Neural cell (in vitro differentiated cells): ENCODE measurements around the gene DYRK3. TPM values are rescaled to one million over a fixed set of nuclear protein-coding genes. Genes with fewer than 3 reads are reported as not detected.

Source experiments
- H2AFZ ChIP-seq: fragments of 200-600, 300-800 bp; sonication (generic), shearing (Covaris generic); 2 replicates; pipeline ENCODE4 v1.6.0; 2014; ENCODE audit warnings: low read depth, mild to moderate bottlenecking, antibody characterized with exemption, low read length, moderate library complexity
- H3F3A ChIP-seq: fragments of 200-600 bp; shearing (Covaris generic); 2 replicates; pipeline ENCODE4 v1.6.1; 2016; ENCODE audit warnings: mild to moderate bottlenecking, moderate library complexity, mixed read lengths, antibody characterized with exemption, low read length; ENCODE audit not compliant: insufficient read depth, poor library complexity, severe bottlenecking
- H3K27ac ChIP-seq: fragments of 200-600, 300-800 bp; sonication (generic), shearing (Covaris generic); 2 replicates; pipeline ENCODE4 v1.5.1; 2014; ENCODE audit warnings: mild to moderate bottlenecking, low read length, moderate library complexity
- H3K27me3 ChIP-seq: fragments of 300-800, 200-600 bp; sonication (generic), shearing (Covaris generic); 2 replicates; pipeline ENCODE4 v1.6.0; 2014; ENCODE audit warnings: mild to moderate bottlenecking, low read depth, low read length, moderate library complexity; ENCODE audit not compliant: insufficient read depth
- H3K36me3 ChIP-seq: fragments of 300-800, 200-600 bp; sonication (generic), shearing (Covaris generic); 2 replicates; pipeline ENCODE4 v1.5.1; 2014; ENCODE audit warnings: mild to moderate bottlenecking, antibody characterized with exemption, low read length, moderate library complexity; ENCODE audit not compliant: insufficient read depth
- H3K4me2 ChIP-seq: fragments of 300-800, 200-600 bp; sonication (generic), shearing (Covaris generic); 2 replicates; pipeline ENCODE4 v1.6.0; 2014; ENCODE audit warnings: mild to moderate bottlenecking, low read length
- H3K4me3 ChIP-seq: fragments of 300-800, 200-600 bp; sonication (generic), shearing (Covaris generic); 2 replicates; pipeline ENCODE4 v1.5.1; 2014; ENCODE audit warnings: mild to moderate bottlenecking, low read length, moderate library complexity
- H3K79me2 ChIP-seq: fragments of 200-600 bp; shearing (Covaris generic); replicated peaks from 2 replicates; pipeline ENCODE4 v1.6.0; 2014; ENCODE audit warnings: mild to moderate bottlenecking, low read length, moderate library complexity; ENCODE audit not compliant: insufficient read depth
- H3K9ac ChIP-seq: fragments of 300-800, 200-600 bp; sonication (generic), shearing (Covaris generic); 2 replicates; pipeline ENCODE4 v1.6.1; 2016; ENCODE audit warnings: mild to moderate bottlenecking, low read length, mixed read lengths
- H3K9me2 ChIP-seq: fragments of 200-600 bp; shearing (Covaris generic); 2 replicates; pipeline ENCODE4 v1.6.1; 2016; ENCODE audit warnings: mild to moderate bottlenecking, low read length, mixed read lengths; ENCODE audit not compliant: insufficient read depth
- H3K9me3 ChIP-seq: fragments of 200-600, 300-800 bp; sonication (generic), shearing (Covaris generic); 2 replicates; pipeline ENCODE4 v1.6.1; 2016; ENCODE audit warnings: mild to moderate bottlenecking, mixed run types, low read length, moderate library complexity, mixed read lengths
- H4K20me1 ChIP-seq: fragments of 200-600 bp; shearing (Covaris generic); 2 replicates; pipeline ENCODE4 v1.6.1; 2016; ENCODE audit warnings: mild to moderate bottlenecking, mixed run types; ENCODE audit not compliant: insufficient read depth
- EP300 ChIP-seq: fragments of 450-650 bp; conservative IDR thresholded peaks from 2 replicates; pipeline ENCODE4 v1.6.1; 2014; ENCODE audit warnings: antibody characterized with exemption, mild to moderate bottlenecking, moderate library complexity; ENCODE audit not compliant: poor library complexity, severe bottlenecking
- EZH2 ChIP-seq: fragments of 200-600, 300-800 bp; shearing (Covaris generic), sonication (generic); IDR thresholded peaks from 2 replicates; pipeline ENCODE4 v1.6.1; 2014; ENCODE audit warnings: antibody characterized with exemption, low read length, borderline replicate concordance, mild to moderate bottlenecking; ENCODE audit not compliant: insufficient read depth, poor library complexity, severe bottlenecking
- MXI1 ChIP-seq: fragments of 450-650 bp; conservative IDR thresholded peaks from 2 replicates; pipeline ENCODE4 v1.6.1; 2014; ENCODE audit warnings: antibody characterized with exemption, mild to moderate bottlenecking; ENCODE audit not compliant: poor library complexity, severe bottlenecking
- POLR2AphosphoS5 ChIP-seq: IDR thresholded peaks from 2 replicates; pipeline ENCODE4 v1.6.1; 2012
- RAD21 ChIP-seq: fragments of 450-650 bp; conservative IDR thresholded peaks from 2 replicates; pipeline ENCODE4 v1.6.1; 2014; ENCODE audit warnings: antibody characterized with exemption, mild to moderate bottlenecking, moderate library complexity
- SMC3 ChIP-seq: fragments of 450-650 bp; conservative IDR thresholded peaks from 2 replicates; pipeline ENCODE4 v1.6.1; 2014; ENCODE audit warnings: antibody characterized with exemption, mild to moderate bottlenecking, moderate library complexity; ENCODE audit not compliant: poor library complexity
- TAF1 ChIP-seq: IDR thresholded peaks from 2 replicates; pipeline ENCODE4 v1.6.1; 2012; ENCODE audit warnings: low read depth
- polyA plus RNA-seq: library from polyadenylated mRNA; depleted of rRNA; stranded (reverse); fragments of >200 nt; gene quantifications from 2 replicates; pipeline ENCODE4 v1.2.3, GENCODE V29; 2014
- TF ChIP-seq, protein P1 (sequence below): fragments of 450-650 bp; IDR thresholded peaks from 2 replicates; pipeline ENCODE4 v1.5.1; 2014; ENCODE audit warnings: antibody characterized with exemption, mild to moderate bottlenecking, moderate library complexity; ENCODE audit not compliant: poor library complexity, severe bottlenecking
- TF ChIP-seq, protein P2 (sequence below): IDR thresholded peaks from 2 replicates; pipeline ENCODE4 v1.6.1; 2012; ENCODE audit warnings: borderline replicate concordance

DYRK3 gene
- polyA plus RNA-seq, 1 donor from 2014 or later = 7.5 TPM

DNA sequence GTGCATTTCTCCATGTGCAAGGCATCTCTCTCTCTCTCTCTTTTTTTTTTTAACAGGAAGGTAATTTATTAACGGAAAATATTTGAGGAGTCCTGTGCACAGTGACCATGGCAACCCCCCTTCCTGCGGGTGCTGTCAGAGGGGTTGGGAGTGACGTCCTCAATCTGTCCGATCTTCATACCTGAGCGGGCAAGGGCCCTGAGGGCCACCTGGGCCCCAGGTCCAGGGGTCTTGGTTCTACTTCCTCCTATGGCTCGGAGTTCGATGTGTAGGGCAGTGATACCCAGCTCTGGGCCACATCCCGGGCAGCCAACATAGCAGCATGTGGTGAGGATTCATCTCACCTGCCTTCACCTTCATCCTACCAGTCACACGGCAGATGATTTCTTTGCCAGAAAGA is 60.4 kb downstream of the DYRK3 start:
- H2AFZ ChIP-seq = no peak overlapping the region
- H3K27me3 ChIP-seq = no peaks in the 10 kb centered on the region
- no peak overlapping the region for H3K4me3 ChIP-seq
- no peak for TF ChIP-seq SMC3
- no peaks in the 10 kb centered on the region for H3K36me3 ChIP-seq
- no peaks in the 10 kb centered on the region for H4K20me1 ChIP-seq
- no peaks in the 10 kb centered on the region for H3F3A ChIP-seq
- no peak overlapping the region for H3K9ac ChIP-seq
- no peaks in the 10 kb centered on the region for H3K9me3 ChIP-seq
- H3K9me2 ChIP-seq = no peaks in the 10 kb centered on the region
- H3K79me2 ChIP-seq = peaks cover 35% of the 10 kb centered on the region
- H3K27ac ChIP-seq = no peak overlapping the region
- no peak overlapping the region for H3K4me2 ChIP-seq

GRCh38 chr1:206696812-206697585 is 61.7 kb downstream of the DYRK3 start:
- Histone ChIP-seq H3K79me2 (peaks cover 28% of the 10 kb centered on the region), H3K9ac (no peak overlapping the region), H3K27me3 (no peaks in the 10 kb centered on the region), H2AFZ (no peak overlapping the region), H3K36me3 (no peaks in the 10 kb centered on the region), H3K4me3 (no peak overlapping the region), H3K9me2 (no peaks in the 10 kb centered on the region), H3K4me2 (no peak overlapping the region), H3K9me3 (no peaks in the 10 kb centered on the region), H3F3A (no peaks in the 10 kb centered on the region), H3K27ac (no peak overlapping the region), H4K20me1 (no peaks in the 10 kb centered on the region)
- TF ChIP-seq, protein P1, sequence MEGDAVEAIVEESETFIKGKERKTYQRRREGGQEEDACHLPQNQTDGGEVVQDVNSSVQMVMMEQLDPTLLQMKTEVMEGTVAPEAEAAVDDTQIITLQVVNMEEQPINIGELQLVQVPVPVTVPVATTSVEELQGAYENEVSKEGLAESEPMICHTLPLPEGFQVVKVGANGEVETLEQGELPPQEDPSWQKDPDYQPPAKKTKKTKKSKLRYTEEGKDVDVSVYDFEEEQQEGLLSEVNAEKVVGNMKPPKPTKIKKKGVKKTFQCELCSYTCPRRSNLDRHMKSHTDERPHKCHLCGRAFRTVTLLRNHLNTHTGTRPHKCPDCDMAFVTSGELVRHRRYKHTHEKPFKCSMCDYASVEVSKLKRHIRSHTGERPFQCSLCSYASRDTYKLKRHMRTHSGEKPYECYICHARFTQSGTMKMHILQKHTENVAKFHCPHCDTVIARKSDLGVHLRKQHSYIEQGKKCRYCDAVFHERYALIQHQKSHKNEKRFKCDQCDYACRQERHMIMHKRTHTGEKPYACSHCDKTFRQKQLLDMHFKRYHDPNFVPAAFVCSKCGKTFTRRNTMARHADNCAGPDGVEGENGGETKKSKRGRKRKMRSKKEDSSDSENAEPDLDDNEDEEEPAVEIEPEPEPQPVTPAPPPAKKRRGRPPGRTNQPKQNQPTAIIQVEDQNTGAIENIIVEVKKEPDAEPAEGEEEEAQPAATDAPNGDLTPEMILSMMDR = no peak
- no peak for TF ChIP-seq EZH2
- no peak for TF ChIP-seq POLR2AphosphoS5
- TF ChIP-seq SMC3 = no peak
- TF ChIP-seq MXI1 = no peak
- TF ChIP-seq TAF1 = no peak
- TF ChIP-seq, protein P2, sequence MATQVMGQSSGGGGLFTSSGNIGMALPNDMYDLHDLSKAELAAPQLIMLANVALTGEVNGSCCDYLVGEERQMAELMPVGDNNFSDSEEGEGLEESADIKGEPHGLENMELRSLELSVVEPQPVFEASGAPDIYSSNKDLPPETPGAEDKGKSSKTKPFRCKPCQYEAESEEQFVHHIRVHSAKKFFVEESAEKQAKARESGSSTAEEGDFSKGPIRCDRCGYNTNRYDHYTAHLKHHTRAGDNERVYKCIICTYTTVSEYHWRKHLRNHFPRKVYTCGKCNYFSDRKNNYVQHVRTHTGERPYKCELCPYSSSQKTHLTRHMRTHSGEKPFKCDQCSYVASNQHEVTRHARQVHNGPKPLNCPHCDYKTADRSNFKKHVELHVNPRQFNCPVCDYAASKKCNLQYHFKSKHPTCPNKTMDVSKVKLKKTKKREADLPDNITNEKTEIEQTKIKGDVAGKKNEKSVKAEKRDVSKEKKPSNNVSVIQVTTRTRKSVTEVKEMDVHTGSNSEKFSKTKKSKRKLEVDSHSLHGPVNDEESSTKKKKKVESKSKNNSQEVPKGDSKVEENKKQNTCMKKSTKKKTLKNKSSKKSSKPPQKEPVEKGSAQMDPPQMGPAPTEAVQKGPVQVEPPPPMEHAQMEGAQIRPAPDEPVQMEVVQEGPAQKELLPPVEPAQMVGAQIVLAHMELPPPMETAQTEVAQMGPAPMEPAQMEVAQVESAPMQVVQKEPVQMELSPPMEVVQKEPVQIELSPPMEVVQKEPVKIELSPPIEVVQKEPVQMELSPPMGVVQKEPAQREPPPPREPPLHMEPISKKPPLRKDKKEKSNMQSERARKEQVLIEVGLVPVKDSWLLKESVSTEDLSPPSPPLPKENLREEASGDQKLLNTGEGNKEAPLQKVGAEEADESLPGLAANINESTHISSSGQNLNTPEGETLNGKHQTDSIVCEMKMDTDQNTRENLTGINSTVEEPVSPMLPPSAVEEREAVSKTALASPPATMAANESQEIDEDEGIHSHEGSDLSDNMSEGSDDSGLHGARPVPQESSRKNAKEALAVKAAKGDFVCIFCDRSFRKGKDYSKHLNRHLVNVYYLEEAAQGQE = no peak
- TF ChIP-seq RAD21 = no peak
- no peak for TF ChIP-seq EP300
